ENCODE measurements around the gene CASK.

- TF ChIP-seq MAFK (conservative IDR thresholded peaks at IDR 0.05 in 1 of 2, IDR thresholded peaks at IDR 0.05 in 1 of 2; ENCODE audit: low read length in 2 of 2), result no peak
- no peak for TF ChIP-seq CHD2 (IDR thresholded peaks at IDR 0.05; ENCODE audit: low read depth, low read length)
Measured at GRCh38 chrX:41822892-41823291, 100.5 kb downstream of the CASK start.

Measured in HepG2 (cell line).